ENCODE measurements around the gene CRYBG3. TPM values are rescaled to one million over a fixed set of nuclear protein-coding genes. Genes with fewer than 3 reads are reported as not detected.

Gene CRYBG3
- polyA plus RNA-seq, 1 experiment: 4.1 TPM

DNA sequence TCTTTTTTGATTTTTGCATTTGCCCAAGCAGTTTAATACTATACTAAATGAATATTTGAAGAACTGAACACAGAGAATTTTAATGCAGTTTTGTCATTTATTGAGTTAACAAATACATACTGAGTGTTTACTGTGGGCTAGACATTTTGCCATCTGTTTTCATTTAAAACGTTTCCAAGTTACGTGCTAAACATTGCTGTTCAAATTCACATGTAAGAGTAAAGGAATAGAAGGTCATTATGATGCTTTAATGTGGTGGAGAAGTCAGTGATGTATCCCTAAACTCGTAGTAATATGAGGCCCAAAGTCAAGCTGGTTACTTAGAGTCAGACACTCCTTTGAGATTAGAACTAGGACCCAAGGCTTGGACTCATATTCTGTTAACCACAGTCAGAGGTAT, 49.4 kb downstream of the CRYBG3 start:
- ChIA-PET CTCF (interaction anchor here (1.4 kb wide), 1 partner anchor 50 kb away, joined by 4 read pairs; the partner anchor contains the start of gene CRYBG3), POLR2A (no interaction called here)
- no peaks in the 10 kb centered on the region for H3K27me3 ChIP-seq (ENCODE audit: control insufficient read depth, insufficient read depth, low read length)
- H3K4me3 ChIP-seq (ENCODE audit: low read depth, low read length): no peak overlapping the region
- H3K36me3 ChIP-seq (ENCODE audit: control insufficient read depth, insufficient read depth, low read length): no peaks in the 10 kb centered on the region
- TF ChIP-seq, protein P1, sequence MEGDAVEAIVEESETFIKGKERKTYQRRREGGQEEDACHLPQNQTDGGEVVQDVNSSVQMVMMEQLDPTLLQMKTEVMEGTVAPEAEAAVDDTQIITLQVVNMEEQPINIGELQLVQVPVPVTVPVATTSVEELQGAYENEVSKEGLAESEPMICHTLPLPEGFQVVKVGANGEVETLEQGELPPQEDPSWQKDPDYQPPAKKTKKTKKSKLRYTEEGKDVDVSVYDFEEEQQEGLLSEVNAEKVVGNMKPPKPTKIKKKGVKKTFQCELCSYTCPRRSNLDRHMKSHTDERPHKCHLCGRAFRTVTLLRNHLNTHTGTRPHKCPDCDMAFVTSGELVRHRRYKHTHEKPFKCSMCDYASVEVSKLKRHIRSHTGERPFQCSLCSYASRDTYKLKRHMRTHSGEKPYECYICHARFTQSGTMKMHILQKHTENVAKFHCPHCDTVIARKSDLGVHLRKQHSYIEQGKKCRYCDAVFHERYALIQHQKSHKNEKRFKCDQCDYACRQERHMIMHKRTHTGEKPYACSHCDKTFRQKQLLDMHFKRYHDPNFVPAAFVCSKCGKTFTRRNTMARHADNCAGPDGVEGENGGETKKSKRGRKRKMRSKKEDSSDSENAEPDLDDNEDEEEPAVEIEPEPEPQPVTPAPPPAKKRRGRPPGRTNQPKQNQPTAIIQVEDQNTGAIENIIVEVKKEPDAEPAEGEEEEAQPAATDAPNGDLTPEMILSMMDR (IDR thresholded peaks at IDR 0.05; ENCODE audit: insufficient read depth, low read depth, low read length): no peak
- no peak for DNase-seq (ENCODE audit: low read depth)

DNA sequence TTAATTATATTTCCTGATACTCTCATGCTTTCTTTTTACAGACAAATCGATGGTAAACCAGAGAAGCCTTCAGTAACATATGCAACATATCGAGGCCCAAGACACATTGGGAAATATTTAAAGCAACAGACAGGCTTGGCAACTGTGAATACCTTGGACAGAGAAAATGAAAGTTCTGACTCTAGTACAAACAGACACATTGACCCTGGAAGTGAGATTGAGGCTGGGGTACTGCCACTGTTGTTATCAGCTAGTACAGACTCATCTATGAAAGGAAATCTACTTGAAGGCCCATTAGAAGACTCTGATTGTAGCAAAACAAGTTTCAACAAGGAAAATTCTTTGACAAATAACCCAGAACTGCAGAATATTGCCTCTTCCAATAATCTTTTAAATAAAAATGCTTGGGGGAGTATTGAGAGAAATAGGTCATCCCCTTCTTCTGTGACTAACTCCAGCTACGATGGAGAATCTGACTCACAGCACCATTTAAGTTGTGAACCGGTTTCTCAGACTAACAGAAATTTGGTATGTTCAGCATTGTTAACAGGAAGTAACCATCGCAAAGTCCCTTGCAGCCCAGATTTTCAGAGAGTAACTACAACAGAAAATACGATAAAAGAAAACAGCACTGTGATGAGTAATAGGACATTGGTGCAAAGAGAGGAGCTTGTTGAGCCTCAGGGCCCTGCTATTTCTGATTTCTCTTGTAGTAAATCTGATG, 50.2 kb downstream of the CRYBG3 start:
- ChIA-PET POLR2A (interaction anchor here (0.7 kb wide), 1 partner anchor 377 kb away, joined by 3 read pairs; no protein-coding TSS in a partner anchor), CTCF (interaction anchor here (0.6 to 1.6 kb wide), 3 partner anchors 8 to 1881 kb away, joined by 3 to 4 read pairs (median 3); partner anchors contain the start of gene CRYBG3)
- Histone ChIP-seq H3K4me3 (ENCODE audit: low read depth, low read length) (no peak overlapping the region), H3K36me3 (ENCODE audit: control insufficient read depth, insufficient read depth, low read length) (no peaks in the 10 kb centered on the region), H3K27me3 (ENCODE audit: control insufficient read depth, insufficient read depth, low read length) (no peaks in the 10 kb centered on the region)
- peak; percentile 97 for DNase-seq (ENCODE audit: low read depth)
- TF ChIP-seq, protein P1 (IDR thresholded peaks at IDR 0.05; ENCODE audit: insufficient read depth, low read depth, low read length): no peak

DNA sequence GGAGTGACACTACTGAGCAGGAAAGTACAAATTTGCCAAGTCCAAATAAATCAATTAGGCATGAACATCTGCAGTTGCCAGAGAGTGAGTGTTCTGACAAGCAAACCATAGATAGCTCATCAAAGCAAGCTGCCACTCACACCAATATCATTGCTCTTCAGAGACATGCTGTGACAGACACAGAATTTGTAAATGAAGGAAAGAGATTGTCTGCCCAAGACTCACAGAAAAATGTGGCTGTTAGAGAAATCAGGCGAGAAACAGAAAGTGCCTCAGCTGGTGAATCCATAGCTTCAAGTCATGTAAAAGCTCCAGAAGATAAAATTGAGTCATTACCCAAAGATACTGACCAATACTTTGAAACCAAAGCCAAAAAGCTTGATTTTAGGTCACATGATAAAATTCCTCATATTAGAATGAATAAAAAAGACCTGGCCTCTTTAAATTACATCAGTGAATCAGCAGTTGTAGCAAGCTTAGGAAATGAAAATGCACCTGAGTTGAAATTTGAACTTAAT, 50.8 kb downstream of the CRYBG3 start:
- TF ChIP-seq, protein P1 (IDR thresholded peaks at IDR 0.05; ENCODE audit: insufficient read depth, low read depth, low read length): no peak
- no peak for DNase-seq (ENCODE audit: low read depth)
- POLR2A ChIA-PET: interaction anchor here (0.7 kb wide), 1 partner anchor 377 kb away, joined by 3 read pairs; no protein-coding TSS in a partner anchor
- Histone ChIP-seq H3K36me3 (ENCODE audit: control insufficient read depth, insufficient read depth, low read length) (no peaks in the 10 kb centered on the region), H3K27me3 (ENCODE audit: control insufficient read depth, insufficient read depth, low read length) (no peaks in the 10 kb centered on the region), H3K4me3 (ENCODE audit: low read depth, low read length) (no peak overlapping the region)
- CTCF ChIA-PET: interaction anchor here (0.6 to 1.6 kb wide), 4 partner anchors 8 to 1881 kb away, joined by 3 to 4 read pairs (median 3); partner anchors contain the start of gene CRYBG3

DNA sequence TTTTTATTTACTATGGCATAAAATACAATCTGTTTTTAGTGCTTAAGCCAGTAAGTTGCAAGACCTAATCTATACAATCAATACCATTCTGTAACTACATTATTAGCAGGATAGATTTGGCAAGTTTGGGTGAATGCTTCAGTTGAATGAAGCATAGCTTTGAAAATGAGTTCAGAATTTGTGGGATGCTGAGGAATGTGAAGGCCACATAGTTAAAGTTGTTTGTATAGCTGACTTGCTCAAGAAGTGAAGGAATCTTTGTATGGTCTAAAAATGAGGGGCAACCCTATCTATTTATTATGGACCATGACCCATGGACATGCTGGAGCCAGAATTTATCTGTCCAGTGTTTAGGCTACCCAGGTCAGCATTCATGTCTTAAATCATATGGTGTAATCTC, 58.5 kb downstream of the CRYBG3 start:
- no peak for DNase-seq (ENCODE audit: low read depth)
- peaks cover 2% of the 10 kb centered on the region; the same call in 1 of the 2 replicates for H3K36me3 ChIP-seq (ENCODE audit: control insufficient read depth, insufficient read depth, low read length)
- POLR2A ChIA-PET: no interaction called here
- TF ChIP-seq, protein P1 (IDR thresholded peaks at IDR 0.05; ENCODE audit: insufficient read depth, low read depth, low read length): no peak
- CTCF ChIA-PET: interaction anchor here (0.6 kb wide), 1 partner anchor 7 kb away, joined by 3 read pairs; no protein-coding TSS in a partner anchor
- H3K4me3 ChIP-seq (ENCODE audit: low read depth, low read length): no peak overlapping the region
- H3K27me3 ChIP-seq (ENCODE audit: control insufficient read depth, insufficient read depth, low read length): no peaks in the 10 kb centered on the region

DNA sequence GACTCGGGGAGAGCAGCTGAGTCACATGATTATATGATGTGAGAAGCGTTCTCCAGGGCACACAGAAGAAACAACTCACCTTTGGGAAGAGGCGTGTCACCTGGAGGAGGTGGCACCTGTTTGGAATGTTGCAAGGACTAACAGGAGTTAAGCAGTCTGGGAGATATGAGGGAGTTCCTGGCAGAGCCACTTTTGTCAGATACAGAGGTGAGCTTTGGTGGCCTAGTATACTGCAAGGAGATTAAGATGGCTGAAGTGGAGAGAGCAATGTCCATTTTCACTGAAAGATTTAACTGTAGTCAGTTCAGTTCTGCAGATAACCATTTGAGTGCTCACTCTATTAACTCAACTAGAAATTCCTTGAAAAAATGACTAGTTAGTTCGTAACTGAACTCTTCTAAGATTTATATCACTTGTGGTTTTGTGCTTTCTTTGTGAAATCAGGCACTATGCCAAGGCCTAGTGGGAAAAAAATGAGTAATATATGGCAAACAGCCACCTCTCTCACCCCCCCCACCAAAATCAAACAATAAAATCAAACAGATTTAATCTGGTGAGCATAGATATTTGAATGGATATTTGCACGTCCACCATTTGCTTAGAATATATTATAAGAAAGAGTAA, 61.3 kb downstream of the CRYBG3 start:
- no peak for DNase-seq (ENCODE audit: low read depth)
- POLR2A ChIA-PET: no interaction called here
- Histone ChIP-seq H3K4me3 (ENCODE audit: low read depth, low read length) (no peak overlapping the region), H3K36me3 (ENCODE audit: control insufficient read depth, insufficient read depth, low read length) (peaks cover 2% of the 10 kb centered on the region; the same call in 1 of the 2 replicates), H3K27me3 (ENCODE audit: control insufficient read depth, insufficient read depth, low read length) (no peaks in the 10 kb centered on the region)
- CTCF ChIA-PET: no interaction called here
- TF ChIP-seq, protein P1 (IDR thresholded peaks at IDR 0.05; ENCODE audit: insufficient read depth, low read depth, low read length): no peak

Measured in BJ (cell line).